OCI-LY3 (cell line): ENCODE measurements around the gene ADGRG7.
A peak's percentile ranks its signal among the peaks of the same experiment; 100 is the strongest.

Experiments used
- H2AFZ ChIP-seq: fragments of 200-600, 300-600 bp; shearing (Covaris generic); 2 replicates; pipeline ENCODE4 v1.6.0; 2014; ENCODE audit warnings: antibody characterized with exemption, low read depth, low read length
- H3K27ac ChIP-seq: fragments of 200-600, 300-600 bp; sonication (generic); 2 replicates; pipeline ENCODE4 v1.5.1; 2014; ENCODE audit warnings: mild to moderate bottlenecking, low read length, moderate library complexity, mixed read lengths
- H3K27me3 ChIP-seq: fragments of 200-600, 300-600 bp; sonication (generic); 2 replicates; pipeline ENCODE4 v1.6.1; 2014; ENCODE audit warnings: low read depth, low read length, mixed read lengths
- H3K36me3 ChIP-seq: fragments of 200-600, 300-600 bp; sonication (generic); replicated peaks from 2 replicates; pipeline ENCODE3; 2014; ENCODE audit warnings: low read depth, low read length, mixed read lengths
- H3K4me1 ChIP-seq: fragments of 300-600, 200-600 bp; sonication (generic); 2 replicates; pipeline ENCODE4 v1.6.1; 2014; ENCODE audit warnings: low read length, mixed read lengths
- H3K4me2 ChIP-seq: fragments of 200-600, 300-600 bp; sonication (generic); 2 replicates; pipeline ENCODE4 v1.6.1; 2014; ENCODE audit warnings: low read length, mixed read lengths
- H3K4me3 ChIP-seq: fragments of 300-600, 200-600 bp; sonication (generic); 2 replicates; pipeline ENCODE4 v1.5.1; 2014; ENCODE audit warnings: antibody characterized with exemption, mild to moderate bottlenecking, low read length, moderate library complexity
- H3K79me2 ChIP-seq: fragments of 300-600, 200-600 bp; shearing (Covaris generic); 2 replicates; pipeline ENCODE4 v1.6.1; 2014; ENCODE audit warnings: mild to moderate bottlenecking, low read length, mixed read lengths
- H3K9ac ChIP-seq: fragments of 300-600, 200-600 bp; shearing (Covaris generic); 2 replicates; pipeline ENCODE4 v1.6.0; 2014; ENCODE audit warnings: mild to moderate bottlenecking, low read length, moderate library complexity
- H3K9me3 ChIP-seq: fragments of 200-600, 300-600 bp; shearing (Covaris generic); 2 replicates; pipeline ENCODE4 v1.6.1; 2014; ENCODE audit warnings: low read length, mixed read lengths; ENCODE audit not compliant: insufficient read depth
- H4K20me1 ChIP-seq: fragments of 200-600, 300-600 bp; sonication (generic); 2 replicates; pipeline ENCODE4 v1.6.1; 2016; ENCODE audit warnings: low read length, mixed read lengths; ENCODE audit not compliant: insufficient read depth
- EZH2phosphoT487 ChIP-seq: fragments of 200-600 bp; shearing (Covaris generic); IDR thresholded peaks from 2 replicates; pipeline ENCODE4 v1.6.1; 2018; ENCODE audit warnings: antibody characterized with exemption, mixed run types, low read depth
- TF ChIP-seq, protein P1 (sequence below): fragments of 200-600, 300-600 bp; sonication (generic); IDR thresholded peaks from 2 replicates; pipeline ENCODE4 v1.5.1; 2014; ENCODE audit warnings: antibody characterized with exemption, low read length, low read depth

Gene ADGRG7

DNA sequence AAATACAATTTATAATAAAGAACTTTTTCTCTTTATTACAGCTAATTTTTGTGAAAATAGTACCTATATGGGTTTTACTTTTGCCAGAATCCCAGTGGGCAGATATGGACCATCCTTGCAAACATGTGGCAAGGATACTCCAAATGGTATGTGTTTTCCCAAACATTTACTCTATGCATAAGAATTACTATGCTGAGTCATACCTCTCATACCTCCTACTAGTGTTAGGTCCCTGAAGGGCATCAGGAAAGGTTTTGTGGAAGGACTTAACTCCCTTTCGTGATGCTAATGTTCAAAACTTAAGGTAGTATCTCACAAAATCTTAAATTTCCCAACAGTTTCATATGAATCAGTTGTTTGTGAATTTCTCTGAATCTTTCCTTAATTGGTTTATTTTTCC, 21.3 kb downstream of the ADGRG7 start:
- Histone ChIP-seq H3K79me2 (no peaks in the 10 kb centered on the region), H3K9ac (no peak overlapping the region), H3K9me3 (no peaks in the 10 kb centered on the region), H3K4me3 (no peak overlapping the region), H3K36me3 (no peaks in the 10 kb centered on the region), H3K4me1 (peaks cover 6% of the 10 kb centered on the region; the same call in 1 of the 2 replicates), H3K27me3 (no peaks in the 10 kb centered on the region), H2AFZ (no peak overlapping the region), H3K27ac (no peak overlapping the region), H3K4me2 (no peak overlapping the region), H4K20me1 (no peaks in the 10 kb centered on the region)
- no peak for TF ChIP-seq EZH2phosphoT487
- TF ChIP-seq, protein P1, sequence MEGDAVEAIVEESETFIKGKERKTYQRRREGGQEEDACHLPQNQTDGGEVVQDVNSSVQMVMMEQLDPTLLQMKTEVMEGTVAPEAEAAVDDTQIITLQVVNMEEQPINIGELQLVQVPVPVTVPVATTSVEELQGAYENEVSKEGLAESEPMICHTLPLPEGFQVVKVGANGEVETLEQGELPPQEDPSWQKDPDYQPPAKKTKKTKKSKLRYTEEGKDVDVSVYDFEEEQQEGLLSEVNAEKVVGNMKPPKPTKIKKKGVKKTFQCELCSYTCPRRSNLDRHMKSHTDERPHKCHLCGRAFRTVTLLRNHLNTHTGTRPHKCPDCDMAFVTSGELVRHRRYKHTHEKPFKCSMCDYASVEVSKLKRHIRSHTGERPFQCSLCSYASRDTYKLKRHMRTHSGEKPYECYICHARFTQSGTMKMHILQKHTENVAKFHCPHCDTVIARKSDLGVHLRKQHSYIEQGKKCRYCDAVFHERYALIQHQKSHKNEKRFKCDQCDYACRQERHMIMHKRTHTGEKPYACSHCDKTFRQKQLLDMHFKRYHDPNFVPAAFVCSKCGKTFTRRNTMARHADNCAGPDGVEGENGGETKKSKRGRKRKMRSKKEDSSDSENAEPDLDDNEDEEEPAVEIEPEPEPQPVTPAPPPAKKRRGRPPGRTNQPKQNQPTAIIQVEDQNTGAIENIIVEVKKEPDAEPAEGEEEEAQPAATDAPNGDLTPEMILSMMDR, result no peak

- no peaks in the 10 kb centered on the region for H3K79me2 ChIP-seq
- peaks cover 6% of the 10 kb centered on the region; the same call in 1 of the 2 replicates for H3K4me1 ChIP-seq
- no peaks in the 10 kb centered on the region for H3K36me3 ChIP-seq
- no peak overlapping the region for H3K4me3 ChIP-seq
- no peaks in the 10 kb centered on the region for H3K27me3 ChIP-seq
- TF ChIP-seq, protein P1, result no peak
- no peak for TF ChIP-seq EZH2phosphoT487
- no peaks in the 10 kb centered on the region for H3K9me3 ChIP-seq
- H3K27ac ChIP-seq, result no peak overlapping the region
- H4K20me1 ChIP-seq, result no peaks in the 10 kb centered on the region
- H3K9ac ChIP-seq, result no peak overlapping the region
- no peak overlapping the region for H2AFZ ChIP-seq
- no peak overlapping the region for H3K4me2 ChIP-seq
These were observed 21.8 kb downstream of the ADGRG7 start for GRCh38 chr3:100631236-100631635.

- no peak overlapping the region for H3K27ac ChIP-seq
- peak overlapping the region; percentile 33 for H3K4me2 ChIP-seq
- H3K4me1 ChIP-seq, result peaks cover 3% of the 10 kb centered on the region; the same call in 1 of the 2 replicates
- H3K27me3 ChIP-seq, result no peaks in the 10 kb centered on the region
- no peak overlapping the region for H3K4me3 ChIP-seq
- H3K36me3 ChIP-seq, result no peaks in the 10 kb centered on the region
- H3K9ac ChIP-seq, result no peak overlapping the region
- peak overlapping the region; percentile 49; the same call in 1 of the 2 replicates for H2AFZ ChIP-seq
- H4K20me1 ChIP-seq, result no peaks in the 10 kb centered on the region
- no peaks in the 10 kb centered on the region for H3K9me3 ChIP-seq
- no peaks in the 10 kb centered on the region for H3K79me2 ChIP-seq
- TF ChIP-seq, protein P1, result peak; percentile 72
- TF ChIP-seq EZH2phosphoT487, result no peak
These were observed 25.3 kb downstream of the ADGRG7 start for GRCh38 chr3:100634493-100635272.

- H3K27ac ChIP-seq, result no peak overlapping the region
- H3K9ac ChIP-seq, result no peak overlapping the region
- peaks cover 8% of the 10 kb centered on the region for H3K4me1 ChIP-seq
- no peaks in the 10 kb centered on the region for H3K79me2 ChIP-seq
- no peaks in the 10 kb centered on the region for H4K20me1 ChIP-seq
- peaks cover 2% of the 10 kb centered on the region for H3K36me3 ChIP-seq
- no peak for TF ChIP-seq EZH2phosphoT487
- TF ChIP-seq, protein P1, result no peak
- H3K4me3 ChIP-seq, result no peak overlapping the region
- H3K27me3 ChIP-seq, result no peaks in the 10 kb centered on the region
- no peaks in the 10 kb centered on the region for H3K9me3 ChIP-seq
- no peak overlapping the region for H2AFZ ChIP-seq
- H3K4me2 ChIP-seq, result peak overlapping the region; percentile 33
These were observed 25.9 kb downstream of the ADGRG7 start for GRCh38 chr3:100635273-100635701.
